ENCODE data around the gene RELN.

Gene RELN

DNA sequence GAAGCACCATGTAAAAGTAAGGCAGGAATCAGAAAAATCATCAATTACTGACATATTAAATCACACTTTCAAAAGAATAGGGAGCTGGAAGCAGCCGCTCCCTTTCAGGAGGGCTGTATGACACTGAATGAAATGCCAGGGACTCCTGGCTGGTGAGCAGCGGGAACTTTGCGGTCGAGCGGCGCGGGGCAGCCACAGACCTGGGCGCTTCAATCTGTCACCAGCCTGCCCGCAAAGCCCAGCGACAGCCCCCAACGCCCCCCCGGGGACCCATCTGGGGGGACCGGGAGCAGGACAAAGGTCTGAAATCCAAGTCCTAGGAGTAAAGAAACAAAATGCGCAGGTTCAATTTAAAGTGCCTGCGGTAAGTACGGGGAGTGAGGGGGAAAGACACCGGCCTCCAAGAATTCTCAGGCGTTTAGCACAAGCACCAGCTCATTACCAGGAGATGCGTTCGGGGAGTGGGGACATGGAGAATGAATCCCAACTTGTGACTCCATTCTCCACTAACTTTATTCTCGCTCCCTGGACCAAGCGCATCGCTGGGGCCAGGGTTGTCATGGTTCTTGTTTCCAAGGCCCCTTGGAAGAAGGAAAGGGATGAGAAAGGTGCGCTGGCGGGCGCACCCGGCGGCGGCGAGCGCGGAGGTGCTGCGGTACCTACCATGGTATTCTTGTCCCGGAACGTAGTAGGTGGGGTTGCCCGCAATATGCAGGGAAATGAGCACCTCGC lies 824 bp downstream of the RELN start:
- H3K9ac ChIP-seq (ENCODE audit: low read depth, low read length, poor library complexity, severe bottlenecking) = no peak overlapping the region
- no peaks in the 10 kb centered on the region for H3K79me2 ChIP-seq (ENCODE audit: insufficient read depth, low read length)
- no peaks in the 10 kb centered on the region for H3K9me3 ChIP-seq (ENCODE audit: insufficient read depth, low read depth, low read length)
- no peaks in the 10 kb centered on the region for H3K27me3 ChIP-seq (ENCODE audit: insufficient read depth, low read length, poor library complexity, severe bottlenecking)
- H3F3A ChIP-seq (ENCODE audit: low read depth) = no peaks in the 10 kb centered on the region
- TF ChIP-seq, protein P1, sequence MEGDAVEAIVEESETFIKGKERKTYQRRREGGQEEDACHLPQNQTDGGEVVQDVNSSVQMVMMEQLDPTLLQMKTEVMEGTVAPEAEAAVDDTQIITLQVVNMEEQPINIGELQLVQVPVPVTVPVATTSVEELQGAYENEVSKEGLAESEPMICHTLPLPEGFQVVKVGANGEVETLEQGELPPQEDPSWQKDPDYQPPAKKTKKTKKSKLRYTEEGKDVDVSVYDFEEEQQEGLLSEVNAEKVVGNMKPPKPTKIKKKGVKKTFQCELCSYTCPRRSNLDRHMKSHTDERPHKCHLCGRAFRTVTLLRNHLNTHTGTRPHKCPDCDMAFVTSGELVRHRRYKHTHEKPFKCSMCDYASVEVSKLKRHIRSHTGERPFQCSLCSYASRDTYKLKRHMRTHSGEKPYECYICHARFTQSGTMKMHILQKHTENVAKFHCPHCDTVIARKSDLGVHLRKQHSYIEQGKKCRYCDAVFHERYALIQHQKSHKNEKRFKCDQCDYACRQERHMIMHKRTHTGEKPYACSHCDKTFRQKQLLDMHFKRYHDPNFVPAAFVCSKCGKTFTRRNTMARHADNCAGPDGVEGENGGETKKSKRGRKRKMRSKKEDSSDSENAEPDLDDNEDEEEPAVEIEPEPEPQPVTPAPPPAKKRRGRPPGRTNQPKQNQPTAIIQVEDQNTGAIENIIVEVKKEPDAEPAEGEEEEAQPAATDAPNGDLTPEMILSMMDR (conservative IDR thresholded peaks at IDR 0.05; ENCODE audit: low read length) = no peak
- TF ChIP-seq EZH2phosphoT487 (IDR thresholded peaks at IDR 0.05; ENCODE audit: borderline replicate concordance) = no peak
- H3K4me1 ChIP-seq (ENCODE audit: insufficient read depth, low read length, poor library complexity, severe bottlenecking) = no peaks in the 10 kb centered on the region
- no peak overlapping the region for H3K4me2 ChIP-seq (ENCODE audit: low read depth, low read length, poor library complexity, severe bottlenecking)
- no peaks in the 10 kb centered on the region for H3K9me2 ChIP-seq (replicated peaks; ENCODE audit: low read depth, low read length)
- no peak overlapping the region for H3K4me3 ChIP-seq (ENCODE audit: low read length, poor library complexity, severe bottlenecking)
- no peak overlapping the region for H2AFZ ChIP-seq (ENCODE audit: low read length)
- H3K36me3 ChIP-seq (ENCODE audit: insufficient read depth, low read length) = no peaks in the 10 kb centered on the region
- no peaks in the 10 kb centered on the region for H4K20me1 ChIP-seq (ENCODE audit: insufficient read depth, low read length, poor library complexity, severe bottlenecking)

GRCh38 chr7:103987451-103987850 lies 2.0 kb downstream of the RELN start:
- Histone ChIP-seq H3K27me3 (ENCODE audit: insufficient read depth, low read length, poor library complexity, severe bottlenecking) (no peaks in the 10 kb centered on the region), H3F3A (ENCODE audit: low read depth) (no peaks in the 10 kb centered on the region), H3K9me2 (replicated peaks; ENCODE audit: low read depth, low read length) (no peaks in the 10 kb centered on the region), H3K36me3 (ENCODE audit: insufficient read depth, low read length) (no peaks in the 10 kb centered on the region), H3K79me2 (ENCODE audit: insufficient read depth, low read length) (no peaks in the 10 kb centered on the region), H3K4me2 (ENCODE audit: low read depth, low read length, poor library complexity, severe bottlenecking) (no peak overlapping the region), H3K4me3 (ENCODE audit: low read length, poor library complexity, severe bottlenecking) (no peak overlapping the region), H3K4me1 (ENCODE audit: insufficient read depth, low read length, poor library complexity, severe bottlenecking) (no peaks in the 10 kb centered on the region), H3K9ac (ENCODE audit: low read depth, low read length, poor library complexity, severe bottlenecking) (no peak overlapping the region), H3K9me3 (ENCODE audit: insufficient read depth, low read depth, low read length) (no peaks in the 10 kb centered on the region), H2AFZ (ENCODE audit: low read length) (no peak overlapping the region), H4K20me1 (ENCODE audit: insufficient read depth, low read length, poor library complexity, severe bottlenecking) (no peaks in the 10 kb centered on the region)
- no peak for TF ChIP-seq EZH2phosphoT487 (IDR thresholded peaks at IDR 0.05; ENCODE audit: borderline replicate concordance)
- TF ChIP-seq, protein P1 (conservative IDR thresholded peaks at IDR 0.05; ENCODE audit: low read length) = no peak

DNA sequence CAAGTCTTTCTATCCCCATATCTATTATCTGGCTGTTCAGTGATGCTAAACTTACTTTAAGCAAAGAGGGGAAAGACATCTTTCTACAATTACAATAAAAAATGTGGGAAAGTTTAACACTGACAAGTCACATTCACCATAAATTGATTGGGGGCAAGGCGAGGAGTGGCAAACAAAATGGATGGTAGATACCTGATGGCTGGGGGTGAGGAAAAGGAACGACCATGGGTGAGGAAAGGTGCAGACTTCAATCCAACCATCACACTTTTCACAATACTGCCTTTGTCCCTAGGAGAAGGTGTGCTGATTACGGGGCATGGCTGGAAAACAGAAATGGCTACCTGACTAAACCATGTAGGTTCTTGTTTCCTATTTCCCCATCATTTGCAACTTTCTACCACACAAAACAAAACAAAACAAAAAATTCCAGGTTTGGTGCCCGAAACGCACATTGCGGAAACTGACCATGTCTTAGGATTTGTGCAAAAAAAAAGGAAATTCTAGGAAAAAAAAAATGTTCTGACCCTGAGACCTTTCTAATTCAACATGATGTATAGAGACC lies 3.8 kb downstream of the RELN start:
- no peaks in the 10 kb centered on the region for H3F3A ChIP-seq (ENCODE audit: low read depth)
- H3K27me3 ChIP-seq (ENCODE audit: insufficient read depth, low read length, poor library complexity, severe bottlenecking) = no peaks in the 10 kb centered on the region
- H3K9ac ChIP-seq (ENCODE audit: low read depth, low read length, poor library complexity, severe bottlenecking) = no peak overlapping the region
- no peaks in the 10 kb centered on the region for H4K20me1 ChIP-seq (ENCODE audit: insufficient read depth, low read length, poor library complexity, severe bottlenecking)
- no peaks in the 10 kb centered on the region for H3K9me3 ChIP-seq (ENCODE audit: insufficient read depth, low read depth, low read length)
- no peaks in the 10 kb centered on the region for H3K9me2 ChIP-seq (replicated peaks; ENCODE audit: low read depth, low read length)
- TF ChIP-seq, protein P1 (conservative IDR thresholded peaks at IDR 0.05; ENCODE audit: low read length) = no peak
- TF ChIP-seq EZH2phosphoT487 (IDR thresholded peaks at IDR 0.05; ENCODE audit: borderline replicate concordance) = no peak
- no peak overlapping the region for H3K4me2 ChIP-seq (ENCODE audit: low read depth, low read length, poor library complexity, severe bottlenecking)
- no peaks in the 10 kb centered on the region for H3K4me1 ChIP-seq (ENCODE audit: insufficient read depth, low read length, poor library complexity, severe bottlenecking)
- no peak overlapping the region for H2AFZ ChIP-seq (ENCODE audit: low read length)
- H3K4me3 ChIP-seq (ENCODE audit: low read length, poor library complexity, severe bottlenecking) = no peak overlapping the region
- H3K79me2 ChIP-seq (ENCODE audit: insufficient read depth, low read length) = no peaks in the 10 kb centered on the region
- no peaks in the 10 kb centered on the region for H3K36me3 ChIP-seq (ENCODE audit: insufficient read depth, low read length)
